ENCODE data around the gene SLC38A2.

DNA sequence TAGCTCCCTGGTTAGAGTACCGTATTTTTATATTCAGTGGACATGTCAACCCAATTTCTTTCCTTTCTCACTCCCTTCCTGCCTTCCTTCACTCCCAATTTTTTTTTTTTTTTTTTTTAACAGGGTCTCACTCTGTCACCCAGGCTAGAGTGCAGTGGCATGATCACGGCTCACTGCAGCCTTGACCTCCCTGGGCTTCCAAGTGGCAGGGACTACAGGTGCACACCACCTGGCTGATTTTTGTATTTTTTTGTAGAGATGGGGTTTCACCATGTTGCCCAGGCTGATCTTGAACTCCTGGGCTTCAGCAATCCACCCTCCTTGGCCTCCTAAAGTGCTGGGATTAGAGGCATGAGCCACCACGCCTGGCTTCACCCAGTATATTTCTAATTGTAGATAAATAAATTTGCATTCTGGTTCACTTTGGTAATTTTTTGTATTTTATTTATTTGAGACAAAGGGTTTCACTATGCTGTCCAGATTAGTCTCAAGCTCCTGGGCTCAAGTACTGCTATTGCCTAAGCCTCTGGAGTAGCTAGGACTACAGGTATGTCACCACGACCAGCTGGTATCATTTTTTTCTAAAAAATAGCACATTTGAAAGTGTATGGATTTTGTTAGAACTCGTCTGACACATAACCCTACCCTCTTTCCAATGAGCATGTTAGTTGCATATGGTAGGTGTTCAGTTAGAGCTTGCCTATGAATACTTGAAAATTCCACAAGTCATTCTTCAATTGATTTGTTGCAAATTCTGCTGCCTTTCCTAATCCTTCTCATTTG lies 15.7 kb downstream of the SLC38A2 start:
- TF ChIP-seq POLR2AphosphoS5 (IDR thresholded peaks at IDR 0.05; ENCODE audit: low read depth) (no peak), EZH2 (IDR thresholded peaks at IDR 0.05; ENCODE audit: low read depth, unreplicated experiment) (no peak), EZH2phosphoT487 (IDR thresholded peaks at IDR 0.05; ENCODE audit: unreplicated experiment) (no peak), CREB1 (CRISPR knock-in tag; IDR thresholded peaks at IDR 0.05; ENCODE audit: low read depth) (no peak), ZNF114 (CRISPR knock-in tag; IDR thresholded peaks at IDR 0.05) (no peak), NANOG (IDR thresholded peaks at IDR 0.05; ENCODE audit: borderline replicate concordance) (no peak), JUNB (IDR thresholded peaks at IDR 0.05; ENCODE audit: unreplicated experiment) (no peak), STAT1 (IDR thresholded peaks at IDR 0.05; ENCODE audit: unreplicated experiment) (no peak), ZNF331 (CRISPR knock-in tag; IDR thresholded peaks at IDR 0.05; ENCODE audit: low read depth) (no peak)
- TF ChIP-seq, protein P1, sequence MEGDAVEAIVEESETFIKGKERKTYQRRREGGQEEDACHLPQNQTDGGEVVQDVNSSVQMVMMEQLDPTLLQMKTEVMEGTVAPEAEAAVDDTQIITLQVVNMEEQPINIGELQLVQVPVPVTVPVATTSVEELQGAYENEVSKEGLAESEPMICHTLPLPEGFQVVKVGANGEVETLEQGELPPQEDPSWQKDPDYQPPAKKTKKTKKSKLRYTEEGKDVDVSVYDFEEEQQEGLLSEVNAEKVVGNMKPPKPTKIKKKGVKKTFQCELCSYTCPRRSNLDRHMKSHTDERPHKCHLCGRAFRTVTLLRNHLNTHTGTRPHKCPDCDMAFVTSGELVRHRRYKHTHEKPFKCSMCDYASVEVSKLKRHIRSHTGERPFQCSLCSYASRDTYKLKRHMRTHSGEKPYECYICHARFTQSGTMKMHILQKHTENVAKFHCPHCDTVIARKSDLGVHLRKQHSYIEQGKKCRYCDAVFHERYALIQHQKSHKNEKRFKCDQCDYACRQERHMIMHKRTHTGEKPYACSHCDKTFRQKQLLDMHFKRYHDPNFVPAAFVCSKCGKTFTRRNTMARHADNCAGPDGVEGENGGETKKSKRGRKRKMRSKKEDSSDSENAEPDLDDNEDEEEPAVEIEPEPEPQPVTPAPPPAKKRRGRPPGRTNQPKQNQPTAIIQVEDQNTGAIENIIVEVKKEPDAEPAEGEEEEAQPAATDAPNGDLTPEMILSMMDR (conservative IDR thresholded peaks at IDR 0.05; ENCODE audit: low read depth in 2 of 2), result no peak
- TF ChIP-seq, protein P2, sequence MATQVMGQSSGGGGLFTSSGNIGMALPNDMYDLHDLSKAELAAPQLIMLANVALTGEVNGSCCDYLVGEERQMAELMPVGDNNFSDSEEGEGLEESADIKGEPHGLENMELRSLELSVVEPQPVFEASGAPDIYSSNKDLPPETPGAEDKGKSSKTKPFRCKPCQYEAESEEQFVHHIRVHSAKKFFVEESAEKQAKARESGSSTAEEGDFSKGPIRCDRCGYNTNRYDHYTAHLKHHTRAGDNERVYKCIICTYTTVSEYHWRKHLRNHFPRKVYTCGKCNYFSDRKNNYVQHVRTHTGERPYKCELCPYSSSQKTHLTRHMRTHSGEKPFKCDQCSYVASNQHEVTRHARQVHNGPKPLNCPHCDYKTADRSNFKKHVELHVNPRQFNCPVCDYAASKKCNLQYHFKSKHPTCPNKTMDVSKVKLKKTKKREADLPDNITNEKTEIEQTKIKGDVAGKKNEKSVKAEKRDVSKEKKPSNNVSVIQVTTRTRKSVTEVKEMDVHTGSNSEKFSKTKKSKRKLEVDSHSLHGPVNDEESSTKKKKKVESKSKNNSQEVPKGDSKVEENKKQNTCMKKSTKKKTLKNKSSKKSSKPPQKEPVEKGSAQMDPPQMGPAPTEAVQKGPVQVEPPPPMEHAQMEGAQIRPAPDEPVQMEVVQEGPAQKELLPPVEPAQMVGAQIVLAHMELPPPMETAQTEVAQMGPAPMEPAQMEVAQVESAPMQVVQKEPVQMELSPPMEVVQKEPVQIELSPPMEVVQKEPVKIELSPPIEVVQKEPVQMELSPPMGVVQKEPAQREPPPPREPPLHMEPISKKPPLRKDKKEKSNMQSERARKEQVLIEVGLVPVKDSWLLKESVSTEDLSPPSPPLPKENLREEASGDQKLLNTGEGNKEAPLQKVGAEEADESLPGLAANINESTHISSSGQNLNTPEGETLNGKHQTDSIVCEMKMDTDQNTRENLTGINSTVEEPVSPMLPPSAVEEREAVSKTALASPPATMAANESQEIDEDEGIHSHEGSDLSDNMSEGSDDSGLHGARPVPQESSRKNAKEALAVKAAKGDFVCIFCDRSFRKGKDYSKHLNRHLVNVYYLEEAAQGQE (IDR thresholded peaks at IDR 0.05; ENCODE audit: unreplicated experiment), result no peak
- TF ChIP-seq, protein P3, sequence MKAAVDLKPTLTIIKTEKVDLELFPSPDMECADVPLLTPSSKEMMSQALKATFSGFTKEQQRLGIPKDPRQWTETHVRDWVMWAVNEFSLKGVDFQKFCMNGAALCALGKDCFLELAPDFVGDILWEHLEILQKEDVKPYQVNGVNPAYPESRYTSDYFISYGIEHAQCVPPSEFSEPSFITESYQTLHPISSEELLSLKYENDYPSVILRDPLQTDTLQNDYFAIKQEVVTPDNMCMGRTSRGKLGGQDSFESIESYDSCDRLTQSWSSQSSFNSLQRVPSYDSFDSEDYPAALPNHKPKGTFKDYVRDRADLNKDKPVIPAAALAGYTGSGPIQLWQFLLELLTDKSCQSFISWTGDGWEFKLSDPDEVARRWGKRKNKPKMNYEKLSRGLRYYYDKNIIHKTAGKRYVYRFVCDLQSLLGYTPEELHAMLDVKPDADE (IDR thresholded peaks at IDR 0.05), result no peak

All from GM23338 (cell line).